ENCODE measurements around the gene OR13F1.

- TF ChIP-seq POLR2A (IDR thresholded peaks at IDR 0.05): no peak
- no peak for TF ChIP-seq CTCF (IDR thresholded peaks at IDR 0.05)
Measured at GRCh38 chr9:104539275-104539674, 35.2 kb downstream of the OR13F1 start.

Measured in prostate gland (tissue), 2 donors.